Right ventricle myocardium inferior (tissue), 1 donor: ENCODE results near the gene PDE3A. TPM values are rescaled to one million over a fixed set of nuclear protein-coding genes. Genes with fewer than 3 reads are reported as not detected.
"Not testable (repeated sequence)": the region's sequence is repeated elsewhere in the genome, so short reads cannot be mapped to it uniquely, and the experiment has no call there.

Source experiments
- ATAC-seq: fragments of 200-7000 bp; cut with Tn5 transposase; one replicate; pipeline ENCODE4 v1.9.1; 2020; ENCODE audit warnings: mild to moderate bottlenecking, moderate library complexity
- DNase-seq: peaks from one replicate; pipeline ENCODE4 v3.0.0; 2021; ENCODE audit errors: missing footprints
- intact Hi-C: fragments of 100-400 bp; cut with DNase I; formaldehyde crosslinking; loops from one replicate; pipeline ENCODE4 v1.11.0; 2022
- total RNA-seq: library from RNA; stranded (reverse); fragmentation: NEBNext Ultra II Directional; extraction: Animal tissue kit (Norgen Biotek cat#: 25700); gene quantifications from one replicate; pipeline ENCODE4 v1.2.1, GENCODE V29; 2021
- donor health status: DM: no; HTN: yes; CAD: no; lungs with severe emphysema.

Gene PDE3A
- total RNA-seq, 1 donor from 2014 or later, result 152 TPM

- intact Hi-C loops, result no loop called here
- ATAC-seq, result no peak
- no peak for DNase-seq
Measured at GRCh38 chr12:20505056-20505455, 136.7 kb downstream of the PDE3A start.

- ATAC-seq, result no peak
- intact Hi-C loops, result no loop called here
- DNase-seq, result no peak
Measured at GRCh38 chr12:20507056-20507455, 138.7 kb downstream of the PDE3A start.

GRCh38 chr12:20507711-20508110, 139.4 kb downstream of the PDE3A start:
- intact Hi-C loops, result no loop called here
- ATAC-seq (peak; percentile 33), DNase-seq (no peak)

- DNase-seq (no peak), ATAC-seq (no peak)
- intact Hi-C loops, result no loop called here
Measured at GRCh38 chr12:20508359-20508758, 140.0 kb downstream of the PDE3A start.

DNA sequence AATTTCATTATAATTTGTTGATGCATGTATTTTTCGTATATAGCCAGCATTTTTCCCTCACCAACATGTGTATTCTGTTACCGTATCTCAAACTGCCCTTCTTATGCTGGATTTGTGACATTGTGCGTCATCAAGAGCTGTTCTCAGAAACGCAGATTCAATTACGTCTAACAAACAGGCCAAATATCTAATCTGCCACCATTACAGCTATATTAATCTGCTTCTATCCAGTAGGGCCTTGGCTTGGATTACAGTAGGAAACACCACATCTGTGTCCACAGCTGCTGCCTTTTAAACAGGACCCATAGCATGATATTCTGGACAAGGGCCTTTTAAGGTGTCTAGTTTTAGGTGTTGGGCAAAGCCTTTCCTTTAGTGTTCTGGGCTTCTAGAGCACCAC, 140.6 kb downstream of the PDE3A start:
- ATAC-seq (peak; percentile 26), DNase-seq (no peak)
- intact Hi-C loops, result no loop called here

- intact Hi-C loops, result no loop called here
- DNase-seq (no peak), ATAC-seq (no peak)
Measured at GRCh38 chr12:20510811-20511210, 142.5 kb downstream of the PDE3A start.

GRCh38 chr12:20513189-20513588, 144.9 kb downstream of the PDE3A start:
- ATAC-seq (no peak), DNase-seq (no peak)
- intact Hi-C loops, result no loop called here

GRCh38 chr12:20514598-20514997, 146.3 kb downstream of the PDE3A start:
- ATAC-seq, result no peak
- intact Hi-C loops, result no loop called here
- DNase-seq, result no peak

GRCh38 chr12:20520532-20520931, 152.2 kb downstream of the PDE3A start:
- DNase-seq, result no peak
- intact Hi-C loops, result no loop called here
- ATAC-seq, result peak; percentile 61

DNA sequence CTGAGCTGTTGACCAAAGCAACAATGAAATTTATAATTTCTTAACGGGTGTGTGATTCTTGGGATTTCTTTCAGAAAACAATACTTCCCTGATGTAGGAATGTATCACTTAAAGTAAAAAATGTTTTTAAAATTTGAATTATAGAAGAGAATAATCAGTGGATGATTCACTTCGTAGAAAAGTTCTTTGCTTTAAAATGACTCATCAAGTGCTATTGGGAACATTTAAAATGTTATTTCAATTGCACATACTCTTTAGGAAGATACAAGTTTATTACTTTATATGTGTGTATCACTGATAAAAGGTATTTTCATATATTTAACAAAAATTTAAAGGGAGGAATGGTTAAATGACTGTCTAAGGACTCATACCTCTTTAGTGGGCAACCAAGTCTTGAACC, 155.3 kb downstream of the PDE3A start:
- DNase-seq, result no peak
- intact Hi-C loops, result no loop called here
- ATAC-seq, result no peak

- intact Hi-C loops, result no loop called here
- ATAC-seq, result no peak
- DNase-seq, result no peak
Measured at GRCh38 chr12:20524113-20524512, 155.8 kb downstream of the PDE3A start.

- ATAC-seq, result no peak
- no peak for DNase-seq
- intact Hi-C loops, result no loop called here
Measured at GRCh38 chr12:20525064-20525610, 156.8 kb downstream of the PDE3A start.

GRCh38 chr12:20527417-20528163, 159.3 kb downstream of the PDE3A start:
- no peak for ATAC-seq
- intact Hi-C loops, result no loop called here
- DNase-seq, result no peak

- peak; percentile 33 for ATAC-seq
- intact Hi-C loops, result no loop called here
- DNase-seq, result no peak
Measured at GRCh38 chr12:20528208-20528607, 159.9 kb downstream of the PDE3A start.

- no peak for ATAC-seq
- DNase-seq, result no peak
- intact Hi-C loops, result loop anchor here (5.0 kb wide), 1 partner anchor 79 kb away; no protein-coding TSS in a partner anchor
Measured at GRCh38 chr12:20546267-20546666, 177.9 kb downstream of the PDE3A start.

DNA sequence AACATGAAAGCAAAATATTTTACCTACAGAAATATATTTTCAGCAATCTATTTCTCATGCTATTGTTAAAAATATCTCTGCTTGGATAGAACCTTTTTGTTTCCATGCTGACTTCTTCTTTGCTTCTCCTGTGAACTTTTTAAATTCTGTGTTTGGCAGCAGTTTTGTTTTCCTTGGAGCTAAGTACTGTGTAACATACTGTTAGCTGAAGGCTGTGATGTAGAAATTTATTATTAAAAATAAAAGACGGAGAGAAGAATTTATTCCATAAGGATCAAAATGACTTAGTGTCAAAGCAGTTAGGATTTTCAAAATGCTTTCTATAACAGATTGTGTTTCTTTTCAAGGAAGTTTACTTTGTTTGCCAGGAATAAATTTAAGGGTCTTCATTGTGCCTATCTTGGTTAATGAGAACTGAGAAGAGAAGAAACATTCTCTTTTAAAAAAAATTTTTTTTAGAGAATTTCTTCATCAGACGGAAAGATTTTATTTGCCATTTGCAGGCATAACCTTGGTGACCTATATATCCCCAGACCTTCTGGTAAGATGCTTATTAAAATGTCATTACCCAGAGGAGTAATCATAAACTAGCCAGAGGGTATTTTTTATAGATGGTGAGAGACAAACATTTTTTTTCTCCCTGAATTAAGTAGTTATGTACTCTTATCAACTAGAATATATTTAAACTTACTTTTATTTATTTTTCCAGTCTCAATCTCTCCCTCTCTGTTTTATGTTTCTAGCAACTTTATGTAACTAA, 179.7 kb downstream of the PDE3A start:
- intact Hi-C loops, result loop anchor here (5.0 kb wide), 1 partner anchor 81 kb away; no protein-coding TSS in a partner anchor
- no peak for DNase-seq
- no peak for ATAC-seq

DNA sequence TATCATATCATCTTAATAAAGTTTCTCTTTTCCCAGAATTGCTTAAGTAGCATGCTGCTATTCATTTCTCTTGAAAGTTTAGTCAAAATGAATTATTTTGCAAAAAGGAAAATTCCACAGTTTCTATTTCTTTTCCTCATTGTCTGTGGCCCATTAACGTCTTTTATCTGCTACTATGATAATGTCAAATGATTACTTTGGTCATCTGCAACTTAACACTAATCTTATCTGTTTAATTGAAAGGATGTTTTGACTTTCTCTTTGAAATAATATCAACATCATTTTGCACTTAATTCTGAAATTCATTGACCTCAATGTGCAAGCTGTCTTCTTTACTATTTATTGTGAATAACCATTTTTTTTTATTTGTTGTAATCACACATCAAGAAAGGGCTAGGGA, 180.3 kb downstream of the PDE3A start:
- ATAC-seq (no peak), DNase-seq (no peak)
- intact Hi-C loops, result loop anchor here (5.0 kb wide), 1 partner anchor 81 kb away; no protein-coding TSS in a partner anchor

GRCh38 chr12:20549108-20549719, 180.9 kb downstream of the PDE3A start:
- ATAC-seq, result peak; percentile 40
- intact Hi-C loops, result loop anchor here (5.0 kb wide), 1 partner anchor 82 kb away; no protein-coding TSS in a partner anchor
- DNase-seq, result no peak

GRCh38 chr12:20551742-20552442, 183.6 kb downstream of the PDE3A start:
- intact Hi-C loops, DNase-seq: not testable (repeated sequence)
- ATAC-seq, result peak; percentile 33
